HEK293 (cell line): Measurements from ENCODE around the gene TMCO5A.

Experiments used
- CTCF ChIA-PET: fragments of 350-600 bp; formaldehyde crosslinking; extraction: SDS; loops from one replicate; lab custom pipeline; 2021; ENCODE audit warnings: antibody characterized with exemption; lab: Yijun Ruan, JAX
- POLR2A ChIA-PET: fragments of 300-600 bp; formaldehyde crosslinking; extraction: SDS; loops from one replicate; lab custom pipeline; 2020; ENCODE audit warnings: antibody characterized with exemption, inconsistent platforms; lab: Yijun Ruan, JAX
- H3K27ac ChIP-seq: fragments of 200-500 bp; sonication (Bioruptor generic); 2 replicates; pipeline ENCODE4 v1.5.1; 2014; ENCODE audit warnings: low read depth, low read length, control low read depth, inconsistent platforms; ENCODE audit errors: extremely low read depth
- H3K36me3 ChIP-seq, 2 experiments: fragments of 200-500 bp in 1 of 2; sonication (Bioruptor generic) in 1 of 2; 1 replicate in 1 of 2; 2 replicates in 1 of 2; pipeline ENCODE4 v1.5.1; 2014 to 2017; ENCODE audit warnings: inconsistent platforms in 2 of 2, low read length in 2 of 2; ENCODE audit not compliant: control insufficient read depth in 2 of 2, insufficient read depth in 1 of 2
- H3K4me1 ChIP-seq: fragments of 200-500 bp; sonication (Bioruptor generic); 2 replicates; pipeline ENCODE4 v1.5.1; 2014; ENCODE audit warnings: mild to moderate bottlenecking, low read length, inconsistent platforms; ENCODE audit not compliant: control insufficient read depth, insufficient read depth
- H3K4me3 ChIP-seq: 2 replicates; pipeline ENCODE4 v1.5.1; 2011; ENCODE audit warnings: low read depth, mild to moderate bottlenecking, control low read depth, low read length, moderate library complexity
- H3K9me3 ChIP-seq: fragments of 200-500 bp; sonication (Bioruptor generic); 2 replicates; pipeline ENCODE4 v1.5.1; 2014; ENCODE audit warnings: low read depth, low read length, inconsistent platforms; ENCODE audit not compliant: control insufficient read depth, insufficient read depth
- IKZF3 ChIP-seq: fragments of 450-650 bp; IDR thresholded peaks from 2 replicates; pipeline ENCODE4 v1.5.0; 2018; ENCODE audit warnings: missing biosample characterization, mild to moderate bottlenecking, missing genetic modification characterization, moderate library complexity
- SCRT1 ChIP-seq: fragments of 450-650 bp; formaldehyde crosslinking; IDR thresholded peaks from 2 replicates; pipeline ENCODE4 v1.5.1; 2016; ENCODE audit warnings: missing biosample characterization, missing genetic modification characterization, borderline replicate concordance
- SP2 ChIP-seq: fragments of 450-650 bp; formaldehyde crosslinking; IDR thresholded peaks from 2 replicates; pipeline ENCODE4 v1.5.1; 2016; ENCODE audit warnings: missing biosample characterization, missing genetic modification characterization
- WT1 ChIP-seq: fragments of 450-650 bp; formaldehyde crosslinking; IDR thresholded peaks from 2 replicates; pipeline ENCODE4 v1.5.1; 2016; ENCODE audit warnings: missing biosample characterization, missing genetic modification characterization
- ZEB2 ChIP-seq: fragments of 450-650 bp; formaldehyde crosslinking; IDR thresholded peaks from 2 replicates; pipeline ENCODE4 v1.5.1; 2016; ENCODE audit warnings: missing biosample characterization, missing genetic modification characterization
- ZFP41 ChIP-seq: fragments of 450-650 bp; formaldehyde crosslinking; IDR thresholded peaks from 2 replicates; pipeline ENCODE4 v1.5.1; 2016; ENCODE audit warnings: missing biosample characterization, missing genetic modification characterization, borderline replicate concordance
- ZIC2 ChIP-seq: fragments of 450-650 bp; formaldehyde crosslinking; IDR thresholded peaks from 2 replicates; pipeline ENCODE4 v1.5.1; 2016; ENCODE audit warnings: missing biosample characterization, missing genetic modification characterization
- ZNF133 ChIP-seq: fragments of 450-650 bp; formaldehyde crosslinking; IDR thresholded peaks from 2 replicates; pipeline ENCODE4 v1.5.1; 2016; ENCODE audit warnings: missing biosample characterization, missing genetic modification characterization
- ZNF138 ChIP-seq: fragments of 450-650 bp; formaldehyde crosslinking; IDR thresholded peaks from 2 replicates; pipeline ENCODE4 v1.5.1; 2016; ENCODE audit warnings: missing biosample characterization, missing genetic modification characterization, borderline replicate concordance
- ZNF24 ChIP-seq: fragments of 450-650 bp; formaldehyde crosslinking; IDR thresholded peaks from 2 replicates; pipeline ENCODE4 v1.5.1; 2016; ENCODE audit warnings: missing biosample characterization, missing genetic modification characterization
- ZNF292 ChIP-seq: fragments of 450-650 bp; formaldehyde crosslinking; IDR thresholded peaks from 2 replicates; pipeline ENCODE4 v1.5.1; 2016; ENCODE audit warnings: low read depth, missing biosample characterization, missing genetic modification characterization, borderline replicate concordance
- ZNF830 ChIP-seq: fragments of 450-650 bp; IDR thresholded peaks from 2 replicates; pipeline ENCODE4 v1.5.0; 2018; ENCODE audit warnings: missing biosample characterization, missing genetic modification characterization, low read depth, mild to moderate bottlenecking, moderate library complexity
- TF ChIP-seq, protein P1 (sequence below): fragments of 450-650 bp; formaldehyde crosslinking; IDR thresholded peaks from 2 replicates; pipeline ENCODE4 v1.5.1; 2016; ENCODE audit warnings: missing biosample characterization, missing genetic modification characterization
- TF ChIP-seq, protein P2 (sequence below): fragments of 450-650 bp; formaldehyde crosslinking; IDR thresholded peaks from 2 replicates; pipeline ENCODE4 v1.5.1; 2016; ENCODE audit warnings: missing biosample characterization, missing genetic modification characterization
- TF ChIP-seq, protein P3 (sequence below): fragments of 450-650 bp; formaldehyde crosslinking; IDR thresholded peaks from 2 replicates; pipeline ENCODE4 v1.5.1; 2016; ENCODE audit warnings: missing biosample characterization, missing genetic modification characterization, low read depth
- TF ChIP-seq, protein P4 (sequence below): fragments of 450-650 bp; formaldehyde crosslinking; IDR thresholded peaks from 2 replicates; pipeline ENCODE4 v1.5.1; 2016; ENCODE audit warnings: missing biosample characterization, missing genetic modification characterization, borderline replicate concordance
- TF ChIP-seq, protein P5 (sequence below): fragments of 450-650 bp; formaldehyde crosslinking; IDR thresholded peaks from 2 replicates; pipeline ENCODE4 v1.5.1; 2017; ENCODE audit warnings: missing biosample characterization, missing genetic modification characterization

TMCO5A gene

DNA sequence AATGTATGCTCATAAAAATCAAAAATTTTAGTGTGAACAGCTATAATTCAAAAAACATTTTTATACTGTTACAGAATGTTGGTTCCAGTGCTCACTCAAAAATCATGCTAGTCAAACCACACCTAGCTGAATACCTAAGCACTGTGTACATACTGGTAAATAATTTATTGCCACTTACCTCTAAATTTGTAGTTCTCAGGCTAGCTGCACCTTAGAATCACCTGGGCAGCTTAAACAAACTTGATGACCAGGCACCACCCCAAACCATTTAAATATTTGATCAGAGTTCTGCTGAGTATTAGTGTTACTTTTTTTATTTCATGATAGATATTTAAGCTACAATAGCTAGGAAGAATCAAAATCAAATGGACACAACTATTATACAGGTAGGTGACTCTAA, 32.3 kb upstream of the TMCO5A start (continued):
- TF ChIP-seq, protein P1, sequence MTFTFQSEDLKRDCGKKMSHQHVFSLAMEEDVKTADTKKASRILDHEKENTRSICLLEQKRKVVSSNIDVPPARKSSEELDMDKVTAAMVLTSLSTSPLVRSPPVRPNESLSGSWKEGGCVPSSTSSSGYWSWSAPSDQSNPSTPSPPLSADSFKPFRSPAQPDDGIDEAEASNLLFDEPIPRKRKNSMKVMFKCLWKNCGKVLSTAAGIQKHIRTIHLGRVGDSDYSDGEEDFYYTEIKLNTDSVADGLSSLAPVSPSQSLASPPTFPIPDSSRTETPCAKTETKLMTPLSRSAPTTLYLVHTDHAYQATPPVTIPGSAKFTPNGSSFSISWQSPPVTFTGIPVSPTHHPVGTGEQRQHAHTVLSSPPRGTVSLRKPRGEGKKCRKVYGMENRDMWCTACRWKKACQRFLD (tag by site-specific recombination), result no peak
- TF ChIP-seq SP2 (tag by site-specific recombination), result no peak
- TF ChIP-seq, protein P2, sequence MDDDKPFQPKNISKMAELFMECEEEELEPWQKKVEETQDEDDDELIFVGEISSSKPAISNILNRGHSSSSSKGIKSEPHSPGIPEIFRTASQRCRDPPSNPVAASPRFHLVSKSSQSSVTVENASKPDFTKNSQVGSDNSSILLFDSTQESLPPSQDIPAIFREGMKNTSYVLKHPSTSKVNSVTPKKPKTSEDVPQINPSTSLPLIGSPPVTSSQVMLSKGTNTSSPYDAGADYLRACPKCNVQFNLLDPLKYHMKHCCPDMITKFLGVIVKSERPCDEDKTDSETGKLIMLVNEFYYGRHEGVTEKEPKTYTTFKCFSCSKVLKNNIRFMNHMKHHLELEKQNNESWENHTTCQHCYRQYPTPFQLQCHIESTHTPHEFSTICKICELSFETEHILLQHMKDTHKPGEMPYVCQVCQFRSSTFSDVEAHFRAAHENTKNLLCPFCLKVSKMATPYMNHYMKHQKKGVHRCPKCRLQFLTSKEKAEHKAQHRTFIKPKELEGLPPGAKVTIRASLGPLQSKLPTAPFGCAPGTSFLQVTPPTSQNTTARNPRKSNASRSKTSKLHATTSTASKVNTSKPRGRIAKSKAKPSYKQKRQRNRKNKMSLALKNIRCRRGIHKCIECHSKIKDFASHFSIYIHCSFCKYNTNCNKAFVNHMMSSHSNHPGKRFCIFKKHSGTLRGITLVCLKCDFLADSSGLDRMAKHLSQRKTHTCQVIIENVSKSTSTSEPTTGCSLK, result no peak
- TF ChIP-seq ZNF830 (tag by site-specific recombination), result no peak
- no peak for TF ChIP-seq SCRT1 (tag by site-specific recombination)
- TF ChIP-seq, protein P3, sequence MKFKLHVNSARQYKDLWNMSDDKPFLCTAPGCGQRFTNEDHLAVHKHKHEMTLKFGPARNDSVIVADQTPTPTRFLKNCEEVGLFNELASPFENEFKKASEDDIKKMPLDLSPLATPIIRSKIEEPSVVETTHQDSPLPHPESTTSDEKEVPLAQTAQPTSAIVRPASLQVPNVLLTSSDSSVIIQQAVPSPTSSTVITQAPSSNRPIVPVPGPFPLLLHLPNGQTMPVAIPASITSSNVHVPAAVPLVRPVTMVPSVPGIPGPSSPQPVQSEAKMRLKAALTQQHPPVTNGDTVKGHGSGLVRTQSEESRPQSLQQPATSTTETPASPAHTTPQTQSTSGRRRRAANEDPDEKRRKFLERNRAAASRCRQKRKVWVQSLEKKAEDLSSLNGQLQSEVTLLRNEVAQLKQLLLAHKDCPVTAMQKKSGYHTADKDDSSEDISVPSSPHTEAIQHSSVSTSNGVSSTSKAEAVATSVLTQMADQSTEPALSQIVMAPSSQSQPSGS (tag by site-specific recombination), result no peak
- no peak for TF ChIP-seq IKZF3 (tag by site-specific recombination)
- TF ChIP-seq, protein P4, sequence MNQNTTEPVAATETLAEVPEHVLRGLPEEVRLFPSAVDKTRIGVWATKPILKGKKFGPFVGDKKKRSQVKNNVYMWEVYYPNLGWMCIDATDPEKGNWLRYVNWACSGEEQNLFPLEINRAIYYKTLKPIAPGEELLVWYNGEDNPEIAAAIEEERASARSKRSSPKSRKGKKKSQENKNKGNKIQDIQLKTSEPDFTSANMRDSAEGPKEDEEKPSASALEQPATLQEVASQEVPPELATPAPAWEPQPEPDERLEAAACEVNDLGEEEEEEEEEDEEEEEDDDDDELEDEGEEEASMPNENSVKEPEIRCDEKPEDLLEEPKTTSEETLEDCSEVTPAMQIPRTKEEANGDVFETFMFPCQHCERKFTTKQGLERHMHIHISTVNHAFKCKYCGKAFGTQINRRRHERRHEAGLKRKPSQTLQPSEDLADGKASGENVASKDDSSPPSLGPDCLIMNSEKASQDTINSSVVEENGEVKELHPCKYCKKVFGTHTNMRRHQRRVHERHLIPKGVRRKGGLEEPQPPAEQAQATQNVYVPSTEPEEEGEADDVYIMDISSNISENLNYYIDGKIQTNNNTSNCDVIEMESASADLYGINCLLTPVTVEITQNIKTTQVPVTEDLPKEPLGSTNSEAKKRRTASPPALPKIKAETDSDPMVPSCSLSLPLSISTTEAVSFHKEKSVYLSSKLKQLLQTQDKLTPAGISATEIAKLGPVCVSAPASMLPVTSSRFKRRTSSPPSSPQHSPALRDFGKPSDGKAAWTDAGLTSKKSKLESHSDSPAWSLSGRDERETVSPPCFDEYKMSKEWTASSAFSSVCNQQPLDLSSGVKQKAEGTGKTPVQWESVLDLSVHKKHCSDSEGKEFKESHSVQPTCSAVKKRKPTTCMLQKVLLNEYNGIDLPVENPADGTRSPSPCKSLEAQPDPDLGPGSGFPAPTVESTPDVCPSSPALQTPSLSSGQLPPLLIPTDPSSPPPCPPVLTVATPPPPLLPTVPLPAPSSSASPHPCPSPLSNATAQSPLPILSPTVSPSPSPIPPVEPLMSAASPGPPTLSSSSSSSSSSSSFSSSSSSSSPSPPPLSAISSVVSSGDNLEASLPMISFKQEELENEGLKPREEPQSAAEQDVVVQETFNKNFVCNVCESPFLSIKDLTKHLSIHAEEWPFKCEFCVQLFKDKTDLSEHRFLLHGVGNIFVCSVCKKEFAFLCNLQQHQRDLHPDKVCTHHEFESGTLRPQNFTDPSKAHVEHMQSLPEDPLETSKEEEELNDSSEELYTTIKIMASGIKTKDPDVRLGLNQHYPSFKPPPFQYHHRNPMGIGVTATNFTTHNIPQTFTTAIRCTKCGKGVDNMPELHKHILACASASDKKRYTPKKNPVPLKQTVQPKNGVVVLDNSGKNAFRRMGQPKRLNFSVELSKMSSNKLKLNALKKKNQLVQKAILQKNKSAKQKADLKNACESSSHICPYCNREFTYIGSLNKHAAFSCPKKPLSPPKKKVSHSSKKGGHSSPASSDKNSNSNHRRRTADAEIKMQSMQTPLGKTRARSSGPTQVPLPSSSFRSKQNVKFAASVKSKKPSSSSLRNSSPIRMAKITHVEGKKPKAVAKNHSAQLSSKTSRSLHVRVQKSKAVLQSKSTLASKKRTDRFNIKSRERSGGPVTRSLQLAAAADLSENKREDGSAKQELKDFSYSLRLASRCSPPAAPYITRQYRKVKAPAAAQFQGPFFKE (tag by site-specific recombination), result no peak

DNA sequence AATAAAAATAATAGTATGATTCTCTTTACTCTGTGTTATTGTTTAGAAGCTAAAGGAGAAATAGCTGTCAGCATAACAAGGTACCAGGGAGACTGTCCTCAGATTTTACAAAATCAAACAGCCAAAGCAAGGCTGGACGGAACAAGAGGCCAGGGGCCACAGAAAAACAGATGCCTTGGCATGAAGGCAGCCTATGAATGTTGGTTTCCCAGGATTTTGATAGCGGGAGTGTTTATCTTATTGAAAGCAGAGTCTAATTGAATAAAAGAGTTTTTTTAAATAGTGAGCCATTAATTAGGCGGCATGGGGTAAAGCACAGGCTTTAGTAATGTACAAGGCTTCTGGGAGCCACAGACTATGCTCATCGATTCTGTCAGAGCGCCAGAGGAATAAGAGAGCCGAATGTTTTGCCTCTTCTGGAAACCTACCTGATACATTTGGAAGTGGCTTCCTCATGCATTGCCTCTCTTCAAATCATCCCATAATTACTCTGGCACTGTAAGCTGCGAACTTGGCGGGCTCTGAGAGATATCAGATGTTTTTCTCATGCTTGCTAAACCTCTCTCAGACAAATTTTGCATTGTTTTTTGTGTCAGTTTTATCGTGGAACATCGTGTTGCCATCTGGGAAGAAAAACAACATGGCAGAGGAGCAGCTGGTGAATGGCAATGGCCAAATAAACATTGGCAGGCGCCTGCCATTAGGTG, 30.4 kb upstream of the TMCO5A start:
- H3K9me3 ChIP-seq, result no peaks in the 10 kb centered on the region
- H3K36me3 ChIP-seq, result no peaks in the 10 kb centered on the region
- ChIA-PET POLR2A (no interaction called here), CTCF (interaction anchor here (1.0 kb wide), 1 partner anchor 13 kb away, joined by 5 read pairs; no protein-coding TSS in a partner anchor)
- H3K4me1 ChIP-seq, result no peaks in the 10 kb centered on the region
- no peak overlapping the region for H3K27ac ChIP-seq
- H3K4me3 ChIP-seq, result no peak overlapping the region
- TF ChIP-seq ZNF138, result no peak
- TF ChIP-seq ZIC2 (tag by site-specific recombination), result no peak
- no peak for TF ChIP-seq ZFP41 (tag by site-specific recombination)
- TF ChIP-seq WT1 (tag by site-specific recombination), result no peak
- no peak for TF ChIP-seq ZNF24 (tag by site-specific recombination)
- TF ChIP-seq, protein P5, sequence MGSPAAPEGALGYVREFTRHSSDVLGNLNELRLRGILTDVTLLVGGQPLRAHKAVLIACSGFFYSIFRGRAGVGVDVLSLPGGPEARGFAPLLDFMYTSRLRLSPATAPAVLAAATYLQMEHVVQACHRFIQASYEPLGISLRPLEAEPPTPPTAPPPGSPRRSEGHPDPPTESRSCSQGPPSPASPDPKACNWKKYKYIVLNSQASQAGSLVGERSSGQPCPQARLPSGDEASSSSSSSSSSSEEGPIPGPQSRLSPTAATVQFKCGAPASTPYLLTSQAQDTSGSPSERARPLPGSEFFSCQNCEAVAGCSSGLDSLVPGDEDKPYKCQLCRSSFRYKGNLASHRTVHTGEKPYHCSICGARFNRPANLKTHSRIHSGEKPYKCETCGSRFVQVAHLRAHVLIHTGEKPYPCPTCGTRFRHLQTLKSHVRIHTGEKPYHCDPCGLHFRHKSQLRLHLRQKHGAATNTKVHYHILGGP (tag by site-specific recombination), result no peak
- no peak for TF ChIP-seq ZNF292 (tag by site-specific recombination)
- no peak for TF ChIP-seq ZEB2 (tag by site-specific recombination)
- TF ChIP-seq, protein P4 (tag by site-specific recombination), result no peak
- TF ChIP-seq ZNF133 (tag by site-specific recombination), result no peak
